NCI-H2227 (cell line): ENCODE measurements around the gene INTS14.
"Not testable (repeated sequence)": the region's sequence is repeated elsewhere in the genome, so short reads cannot be mapped to it uniquely, and the experiment has no call there.

Source experiments
- DNase-seq: peaks from one replicate; lab custom pipeline; 2025; ENCODE audit not compliant: unreplicated experiment; lab: John Stamatoyannopoulos, UW

INTS14 gene

GRCh38 chr15:65631503-65631902, 20.6 kb upstream of the INTS14 start:
- DNase-seq: no peak

GRCh38 chr15:65630760-65631159, 19.8 kb upstream of the INTS14 start:
- DNase-seq: no peak

- peak; percentile 4 for DNase-seq
Measured at GRCh38 chr15:65629548-65629947, 18.6 kb upstream of the INTS14 start.

- DNase-seq: no peak
Measured at GRCh38 chr15:65626856-65627255, 15.9 kb upstream of the INTS14 start.

- no peak for DNase-seq
Measured at GRCh38 chr15:65623103-65623502, 12.2 kb upstream of the INTS14 start.

GRCh38 chr15:65621638-65622037, 10.7 kb upstream of the INTS14 start, which contains the start of gene SLC24A1:
Gene SLC24A1, plus strand, starts transcription at chr15:65621938. Its CDS starts 2,143 bp downstream, at chr15:65624081.
- no peak for DNase-seq

- DNase-seq: no peak
Measured at GRCh38 chr15:65620833-65621232, 9.9 kb upstream of the INTS14 start.

- no peak for DNase-seq
Measured at GRCh38 chr15:65619626-65620290, 8.8 kb upstream of the INTS14 start.

GRCh38 chr15:65618560-65619109, 7.7 kb upstream of the INTS14 start:
- DNase-seq: no peak

GRCh38 chr15:65615887-65616286, 5.0 kb upstream of the INTS14 start:
- not testable (repeated sequence) for DNase-seq

- no peak for DNase-seq
Measured at GRCh38 chr15:65612949-65613744, 2.2 kb upstream of the INTS14 start.

- DNase-seq: no peak
Measured at GRCh38 chr15:65612616-65612946, 1.6 kb upstream of the INTS14 start.

GRCh38 chr15:65611888-65612615, 1.1 kb upstream of the INTS14 start:
- DNase-seq: no peak

GRCh38 chr15:65603559-65603958, 7.4 kb downstream of the INTS14 start:
- no peak for DNase-seq

- DNase-seq: no peak
Measured at GRCh38 chr15:65603134-65603533, 7.8 kb downstream of the INTS14 start.

GRCh38 chr15:65599677-65600076, 11.3 kb downstream of the INTS14 start:
- DNase-seq: no peak

GRCh38 chr15:65598468-65598867, 12.5 kb downstream of the INTS14 start:
- no peak for DNase-seq

- no peak for DNase-seq
Measured at GRCh38 chr15:65595960-65596359, 15.0 kb downstream of the INTS14 start.

GRCh38 chr15:65587094-65587493, 23.8 kb downstream of the INTS14 start:
- no peak for DNase-seq

GRCh38 chr15:65584241-65584640, 26.7 kb downstream of the INTS14 start:
- DNase-seq: no peak

- no peak for DNase-seq
Measured at GRCh38 chr15:65583701-65584100, 27.2 kb downstream of the INTS14 start.

- no peak for DNase-seq
Measured at GRCh38 chr15:65580287-65580686, 30.6 kb downstream of the INTS14 start.
